ENCODE results near the gene CHRNE. TPM values are rescaled to one million over a fixed set of nuclear protein-coding genes. Genes with fewer than 3 reads are reported as not detected.

CHRNE gene
- total RNA-seq, 1 donor from 2014 or later = 0.69 TPM

DNA sequence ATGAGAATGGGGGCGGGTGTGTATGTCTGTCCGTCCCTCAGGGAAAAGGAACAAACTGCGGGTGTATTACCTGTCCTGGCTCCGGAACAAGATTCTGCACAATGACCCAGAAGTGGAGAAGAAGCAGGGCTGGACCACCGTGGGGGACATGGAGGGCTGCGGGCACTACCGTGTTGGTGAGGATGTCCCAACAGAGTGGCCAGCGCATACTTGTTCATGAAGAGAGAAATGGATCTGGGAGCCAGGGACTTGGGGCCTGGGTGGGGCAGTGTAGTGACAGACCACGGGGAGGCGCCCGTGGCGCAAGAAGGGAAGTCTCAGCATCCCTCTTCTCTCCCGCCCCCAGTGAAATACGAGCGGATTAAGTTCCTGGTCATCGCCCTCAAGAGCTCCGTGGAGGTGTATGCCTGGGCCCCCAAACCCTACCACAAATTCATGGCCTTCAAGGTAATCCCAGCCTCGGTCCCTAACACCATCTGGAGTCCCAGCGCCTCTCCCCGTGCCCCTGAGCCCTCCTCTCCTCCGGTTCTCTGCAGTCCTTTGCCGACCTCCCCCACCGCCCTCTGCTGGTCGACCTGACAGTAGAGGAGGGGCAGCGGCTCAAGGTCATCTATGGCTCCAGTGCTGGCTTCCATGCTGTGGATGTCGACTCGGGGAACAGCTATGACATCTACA, 7.1 kb downstream of the CHRNE start:
- Mint-ChIP-seq H3K27ac (ENCODE audit: unreplicated experiment) (no peak overlapping the region), H3K4me3 (ENCODE audit: unreplicated experiment) (no peak overlapping the region)
- peak; percentile 60 for DNase-seq

DNA sequence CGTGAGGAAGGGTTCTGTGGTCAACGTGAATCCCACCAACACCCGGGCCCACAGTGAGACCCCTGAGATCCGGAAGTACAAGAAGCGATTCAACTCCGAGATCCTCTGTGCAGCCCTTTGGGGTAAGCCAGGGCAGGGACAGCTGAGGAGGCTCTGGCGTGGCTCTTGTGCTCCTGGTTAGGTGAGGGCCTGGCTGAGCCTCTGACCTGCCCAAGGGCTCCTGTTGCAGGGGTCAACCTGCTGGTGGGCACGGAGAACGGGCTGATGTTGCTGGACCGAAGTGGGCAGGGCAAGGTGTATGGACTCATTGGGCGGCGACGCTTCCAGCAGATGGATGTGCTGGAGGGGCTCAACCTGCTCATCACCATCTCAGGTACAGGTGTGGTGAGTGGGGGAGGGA, 7.8 kb downstream of the CHRNE start:
- Mint-ChIP-seq H3K4me3 (ENCODE audit: unreplicated experiment) (no peak overlapping the region), H3K4me1 (ENCODE audit: low read depth, unreplicated experiment) (peaks cover 9% of the 10 kb centered on the region)
- TF ChIP-seq, protein P1, sequence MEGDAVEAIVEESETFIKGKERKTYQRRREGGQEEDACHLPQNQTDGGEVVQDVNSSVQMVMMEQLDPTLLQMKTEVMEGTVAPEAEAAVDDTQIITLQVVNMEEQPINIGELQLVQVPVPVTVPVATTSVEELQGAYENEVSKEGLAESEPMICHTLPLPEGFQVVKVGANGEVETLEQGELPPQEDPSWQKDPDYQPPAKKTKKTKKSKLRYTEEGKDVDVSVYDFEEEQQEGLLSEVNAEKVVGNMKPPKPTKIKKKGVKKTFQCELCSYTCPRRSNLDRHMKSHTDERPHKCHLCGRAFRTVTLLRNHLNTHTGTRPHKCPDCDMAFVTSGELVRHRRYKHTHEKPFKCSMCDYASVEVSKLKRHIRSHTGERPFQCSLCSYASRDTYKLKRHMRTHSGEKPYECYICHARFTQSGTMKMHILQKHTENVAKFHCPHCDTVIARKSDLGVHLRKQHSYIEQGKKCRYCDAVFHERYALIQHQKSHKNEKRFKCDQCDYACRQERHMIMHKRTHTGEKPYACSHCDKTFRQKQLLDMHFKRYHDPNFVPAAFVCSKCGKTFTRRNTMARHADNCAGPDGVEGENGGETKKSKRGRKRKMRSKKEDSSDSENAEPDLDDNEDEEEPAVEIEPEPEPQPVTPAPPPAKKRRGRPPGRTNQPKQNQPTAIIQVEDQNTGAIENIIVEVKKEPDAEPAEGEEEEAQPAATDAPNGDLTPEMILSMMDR (IDR thresholded peaks at IDR 0.05; ENCODE audit: partially characterized antibody, unreplicated experiment) = no peak

More for the DNA sequence above, 7.1 kb downstream of the CHRNE start:
- H3K27me3 Mint-ChIP-seq (ENCODE audit: unreplicated experiment) = peaks cover 10% of the 10 kb centered on the region
- H3K36me3 Mint-ChIP-seq (ENCODE audit: unreplicated experiment) = no peaks in the 10 kb centered on the region
- peaks cover 5% of the 10 kb centered on the region for H3K4me1 Mint-ChIP-seq (ENCODE audit: low read depth, unreplicated experiment)
- TF ChIP-seq, protein P1 (IDR thresholded peaks at IDR 0.05; ENCODE audit: partially characterized antibody, unreplicated experiment) = no peak
- H3K9me3 Mint-ChIP-seq (ENCODE audit: unreplicated experiment) = peaks cover 3% of the 10 kb centered on the region

DNA sequence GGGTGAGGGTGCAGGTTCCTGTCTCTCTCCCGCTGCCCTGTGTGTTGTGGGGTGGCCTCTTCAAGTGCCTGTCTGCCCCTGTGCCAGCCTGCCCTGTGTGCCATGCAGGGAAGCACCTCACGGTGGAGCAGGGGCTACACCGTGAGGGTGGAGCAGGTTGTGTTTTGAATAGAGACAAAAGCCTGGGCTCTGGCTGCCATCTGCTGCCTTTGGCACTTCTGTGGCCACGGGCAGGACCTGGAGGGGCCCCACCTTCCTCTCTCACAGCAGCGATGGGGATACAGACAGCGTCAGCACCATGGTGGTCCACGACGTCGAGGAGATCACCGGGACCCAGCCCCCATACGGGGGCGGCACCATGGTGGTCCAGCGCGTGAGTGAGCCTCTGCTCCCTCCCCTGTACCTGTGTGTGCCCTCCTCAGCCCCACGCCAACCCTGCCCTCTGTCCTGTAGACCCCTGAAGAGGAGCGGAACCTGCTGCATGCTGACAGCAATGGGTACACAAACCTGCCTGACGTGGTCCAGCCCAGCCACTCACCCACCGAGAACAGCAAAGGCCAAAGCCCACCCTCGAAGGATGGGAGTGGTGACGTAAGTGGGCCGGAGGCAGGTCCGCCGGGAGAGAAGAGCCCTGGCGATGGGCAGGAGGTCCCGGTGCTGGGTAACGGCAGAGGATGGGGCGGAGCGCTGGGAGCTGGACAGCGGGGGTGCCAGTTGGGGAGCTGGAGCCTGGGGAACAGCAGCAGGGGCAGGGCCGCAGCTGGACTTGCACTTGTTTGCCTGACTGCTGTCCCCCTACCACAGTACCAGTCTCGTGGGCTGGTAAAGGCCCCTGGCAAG, 9.0 kb downstream of the CHRNE start:
- Mint-ChIP-seq H3K4me3 (ENCODE audit: unreplicated experiment) (no peak overlapping the region), H3K27me3 (ENCODE audit: unreplicated experiment) (peaks cover 10% of the 10 kb centered on the region), H3K27ac (ENCODE audit: unreplicated experiment) (no peak overlapping the region), H3K4me1 (ENCODE audit: low read depth, unreplicated experiment) (peaks cover 7% of the 10 kb centered on the region), H3K36me3 (ENCODE audit: unreplicated experiment) (no peaks in the 10 kb centered on the region), H3K9me3 (ENCODE audit: unreplicated experiment) (peaks cover 3% of the 10 kb centered on the region)
- DNase-seq = no peak
- TF ChIP-seq, protein P1 (IDR thresholded peaks at IDR 0.05; ENCODE audit: partially characterized antibody, unreplicated experiment) = no peak

More for the DNA sequence above, 7.8 kb downstream of the CHRNE start:
- H3K36me3 Mint-ChIP-seq (ENCODE audit: unreplicated experiment) = no peaks in the 10 kb centered on the region
- no peak for DNase-seq
- no peak overlapping the region for H3K27ac Mint-ChIP-seq (ENCODE audit: unreplicated experiment)
- H3K27me3 Mint-ChIP-seq (ENCODE audit: unreplicated experiment) = peaks cover 10% of the 10 kb centered on the region
- H3K9me3 Mint-ChIP-seq (ENCODE audit: unreplicated experiment) = peaks cover 3% of the 10 kb centered on the region

DNA sequence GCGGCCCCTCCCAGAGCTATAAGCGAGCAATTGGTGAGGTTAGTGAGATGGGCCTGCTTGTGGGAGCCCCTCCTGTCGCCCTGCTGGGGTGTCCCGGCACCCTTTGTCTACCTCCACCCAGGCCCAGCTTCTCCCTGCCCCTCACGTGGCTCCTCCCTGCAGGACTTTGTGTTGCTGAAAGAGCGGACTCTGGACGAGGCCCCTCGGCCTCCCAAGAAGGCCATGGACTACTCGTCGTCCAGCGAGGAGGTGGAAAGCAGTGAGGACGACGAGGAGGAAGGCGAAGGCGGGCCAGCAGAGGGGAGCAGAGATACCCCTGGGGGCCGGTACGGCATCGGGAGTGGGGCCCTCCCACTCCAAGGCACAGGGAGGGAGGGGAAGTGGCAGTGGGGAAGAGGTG, 9.6 kb downstream of the CHRNE start:
- DNase-seq = no peak
- H3K4me3 Mint-ChIP-seq (ENCODE audit: unreplicated experiment) = no peak overlapping the region
- H3K27me3 Mint-ChIP-seq (ENCODE audit: unreplicated experiment) = peaks cover 7% of the 10 kb centered on the region
- TF ChIP-seq, protein P1 (IDR thresholded peaks at IDR 0.05; ENCODE audit: partially characterized antibody, unreplicated experiment) = no peak
- H3K36me3 Mint-ChIP-seq (ENCODE audit: unreplicated experiment) = no peaks in the 10 kb centered on the region
- peaks cover 3% of the 10 kb centered on the region for H3K9me3 Mint-ChIP-seq (ENCODE audit: unreplicated experiment)
- no peak overlapping the region for H3K27ac Mint-ChIP-seq (ENCODE audit: unreplicated experiment)
- H3K4me1 Mint-ChIP-seq (ENCODE audit: low read depth, unreplicated experiment) = peaks cover 4% of the 10 kb centered on the region

Measured in glutamatergic neuron (in vitro differentiated cells).